ENCODE data around the gene CEP112.
A peak's percentile ranks its signal among the peaks of the same experiment; 100 is the strongest.

The CEP112 gene

DNA sequence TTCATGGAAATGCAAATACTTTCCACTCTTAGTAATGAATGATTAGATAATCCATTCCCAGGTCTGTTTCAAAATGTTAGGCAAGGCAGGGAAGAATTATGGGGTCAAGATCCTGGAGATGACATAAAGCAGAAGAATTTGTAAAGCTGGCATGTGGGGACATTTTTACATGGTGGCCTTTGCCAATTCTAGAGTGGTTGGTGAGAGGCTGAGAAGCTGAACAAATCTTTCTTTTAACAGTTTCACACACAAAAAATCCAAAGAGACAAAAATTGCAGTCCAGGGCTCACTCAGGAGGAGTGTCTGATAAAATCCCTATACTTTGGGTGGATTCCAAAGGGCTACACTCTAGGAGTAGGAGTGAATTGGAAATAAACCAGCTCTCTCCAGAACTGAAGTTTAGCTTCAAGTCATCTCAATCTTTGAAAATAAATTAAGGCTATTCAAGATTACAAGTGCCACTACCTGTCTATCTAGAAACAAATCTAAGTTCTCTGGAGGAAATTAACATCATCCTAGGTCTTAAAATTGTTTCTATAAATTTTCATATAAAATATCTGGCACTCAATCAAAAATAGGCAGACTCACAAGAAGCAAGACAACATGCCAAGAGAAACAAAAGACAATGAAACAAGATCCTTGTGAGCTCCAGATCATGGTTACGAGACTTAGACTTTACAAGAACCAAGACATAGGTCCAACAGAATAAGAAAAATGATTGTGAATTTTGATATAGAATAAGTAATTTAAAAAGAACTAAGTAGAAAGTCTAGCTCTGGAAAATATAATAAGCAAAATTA is 517.5 kb downstream of the CEP112 start:
- Mint-ChIP-seq H3K36me3 (peaks cover 2% of the 10 kb centered on the region), H3K4me1 (ENCODE audit: low read depth) (peaks cover 7% of the 10 kb centered on the region), H3K4me3 (no peak overlapping the region), H3K27me3 (no peaks in the 10 kb centered on the region), H3K9me3 (ENCODE audit: low read depth) (no peaks in the 10 kb centered on the region), H3K27ac (no peak overlapping the region)

- Mint-ChIP-seq H3K27me3 (no peaks in the 10 kb centered on the region), H3K27ac (no peak overlapping the region), H3K36me3 (peaks cover 2% of the 10 kb centered on the region), H3K4me1 (ENCODE audit: low read depth) (no peaks in the 10 kb centered on the region), H3K9me3 (ENCODE audit: low read depth) (no peaks in the 10 kb centered on the region), H3K4me3 (no peak overlapping the region)
These were observed 521.1 kb downstream of the CEP112 start for GRCh38 chr17:65670667-65671371.

GRCh38 chr17:65668211-65668610 is 523.7 kb downstream of the CEP112 start:
- Mint-ChIP-seq H3K4me1 (ENCODE audit: low read depth) (no peaks in the 10 kb centered on the region), H3K4me3 (no peak overlapping the region), H3K27ac (no peak overlapping the region), H3K36me3 (no peaks in the 10 kb centered on the region), H3K27me3 (no peaks in the 10 kb centered on the region), H3K9me3 (ENCODE audit: low read depth) (no peaks in the 10 kb centered on the region)

GRCh38 chr17:65667656-65668055 is 524.3 kb downstream of the CEP112 start:
- no peaks in the 10 kb centered on the region for H3K9me3 Mint-ChIP-seq (ENCODE audit: low read depth)
- no peaks in the 10 kb centered on the region for H3K36me3 Mint-ChIP-seq
- no peaks in the 10 kb centered on the region for H3K4me1 Mint-ChIP-seq (ENCODE audit: low read depth)
- no peak overlapping the region for H3K27ac Mint-ChIP-seq
- H3K27me3 Mint-ChIP-seq: no peaks in the 10 kb centered on the region
- H3K4me3 Mint-ChIP-seq: no peak overlapping the region

- no peaks in the 10 kb centered on the region for H3K9me3 Mint-ChIP-seq (ENCODE audit: low read depth)
- no peaks in the 10 kb centered on the region for H3K4me1 Mint-ChIP-seq (ENCODE audit: low read depth)
- no peak overlapping the region for H3K4me3 Mint-ChIP-seq
- H3K27ac Mint-ChIP-seq: no peak overlapping the region
- no peaks in the 10 kb centered on the region for H3K36me3 Mint-ChIP-seq
- no peaks in the 10 kb centered on the region for H3K27me3 Mint-ChIP-seq
These were observed 525.0 kb downstream of the CEP112 start for GRCh38 chr17:65666876-65667321.

DNA sequence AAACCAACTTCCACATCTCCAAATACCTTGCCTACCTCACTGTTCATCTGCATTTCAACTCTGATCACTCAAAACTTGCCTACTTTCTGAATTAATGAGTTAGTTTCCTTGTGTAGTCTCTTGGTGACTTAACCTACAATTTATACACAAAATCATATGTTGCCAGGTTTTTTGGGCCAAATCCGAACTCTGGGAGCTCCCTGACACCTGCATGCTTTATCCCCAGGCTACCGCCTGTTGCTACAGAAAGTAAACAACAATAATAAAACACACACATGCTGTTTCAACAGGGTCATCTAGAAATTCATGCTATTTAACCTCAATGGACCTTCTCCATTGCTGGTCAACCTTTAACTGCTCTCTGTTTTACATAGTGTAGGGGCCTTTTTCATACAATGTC is 526.0 kb downstream of the CEP112 start:
- H3K4me3 Mint-ChIP-seq: no peak overlapping the region
- H3K4me1 Mint-ChIP-seq (ENCODE audit: low read depth): peaks cover 1% of the 10 kb centered on the region
- H3K27ac Mint-ChIP-seq: no peak overlapping the region
- H3K27me3 Mint-ChIP-seq: no peaks in the 10 kb centered on the region
- no peaks in the 10 kb centered on the region for H3K9me3 Mint-ChIP-seq (ENCODE audit: low read depth)
- no peaks in the 10 kb centered on the region for H3K36me3 Mint-ChIP-seq

GRCh38 chr17:65664696-65665095 is 527.2 kb downstream of the CEP112 start:
- H3K27ac Mint-ChIP-seq: no peak overlapping the region
- H3K36me3 Mint-ChIP-seq: no peaks in the 10 kb centered on the region
- H3K4me3 Mint-ChIP-seq: no peak overlapping the region
- no peaks in the 10 kb centered on the region for H3K27me3 Mint-ChIP-seq
- peaks cover 7% of the 10 kb centered on the region for H3K4me1 Mint-ChIP-seq (ENCODE audit: low read depth)
- H3K9me3 Mint-ChIP-seq (ENCODE audit: low read depth): no peaks in the 10 kb centered on the region

GRCh38 chr17:65664266-65664665 is 527.7 kb downstream of the CEP112 start:
- Mint-ChIP-seq H3K27ac (no peak overlapping the region), H3K27me3 (no peaks in the 10 kb centered on the region), H3K9me3 (ENCODE audit: low read depth) (no peaks in the 10 kb centered on the region), H3K4me1 (ENCODE audit: low read depth) (peaks cover 8% of the 10 kb centered on the region), H3K36me3 (no peaks in the 10 kb centered on the region), H3K4me3 (no peak overlapping the region)

DNA sequence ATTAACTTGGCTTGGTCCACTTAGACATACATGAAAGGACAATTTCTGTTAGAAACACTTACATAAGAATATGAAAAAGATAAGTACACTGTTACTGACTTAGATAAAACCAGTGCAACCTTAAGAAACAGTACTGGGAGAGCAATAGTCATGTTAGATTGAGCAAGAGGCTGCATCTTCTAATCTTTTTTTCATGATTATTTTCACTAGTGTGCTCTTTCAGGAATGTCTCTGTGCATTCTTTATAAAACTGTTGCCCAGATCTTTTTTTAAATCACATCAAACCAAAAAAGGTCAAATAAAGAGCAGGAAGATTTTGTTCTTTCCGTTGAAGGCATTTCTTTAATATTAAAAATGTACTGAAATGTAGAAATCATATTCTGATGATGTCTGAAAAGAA is 529.7 kb downstream of the CEP112 start:
- H3K36me3 Mint-ChIP-seq: no peaks in the 10 kb centered on the region
- H3K27me3 Mint-ChIP-seq: no peaks in the 10 kb centered on the region
- peaks cover 10% of the 10 kb centered on the region for H3K4me1 Mint-ChIP-seq (ENCODE audit: low read depth)
- no peak overlapping the region for H3K27ac Mint-ChIP-seq
- H3K9me3 Mint-ChIP-seq (ENCODE audit: low read depth): no peaks in the 10 kb centered on the region
- no peak overlapping the region for H3K4me3 Mint-ChIP-seq

GRCh38 chr17:65660947-65661346 is 531.0 kb downstream of the CEP112 start:
- H3K36me3 Mint-ChIP-seq: no peaks in the 10 kb centered on the region
- no peak overlapping the region for H3K27ac Mint-ChIP-seq
- H3K27me3 Mint-ChIP-seq: no peaks in the 10 kb centered on the region
- H3K9me3 Mint-ChIP-seq (ENCODE audit: low read depth): no peaks in the 10 kb centered on the region
- no peak overlapping the region for H3K4me3 Mint-ChIP-seq
- peaks cover 17% of the 10 kb centered on the region for H3K4me1 Mint-ChIP-seq (ENCODE audit: low read depth)

DNA sequence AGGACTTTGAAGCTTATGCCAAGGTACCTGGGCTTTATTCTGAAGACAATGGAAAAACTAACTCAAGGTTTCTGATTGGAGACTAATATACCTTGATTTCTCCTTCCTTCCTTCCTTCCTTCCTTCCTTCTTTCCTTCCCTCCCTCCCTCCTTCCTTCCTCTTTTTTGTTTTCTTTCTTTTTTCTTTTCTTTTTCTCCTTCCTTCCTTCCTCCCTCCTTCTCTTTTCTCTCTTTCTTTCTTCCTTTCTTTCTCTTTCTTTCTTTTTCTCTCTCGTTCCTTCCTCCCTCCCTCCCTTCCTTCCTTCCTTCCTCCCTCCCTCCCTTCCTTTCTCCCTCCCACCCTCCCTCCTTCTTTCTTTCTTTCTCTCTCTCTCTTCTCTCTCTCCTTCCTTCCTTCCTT is 531.9 kb downstream of the CEP112 start:
- Mint-ChIP-seq H3K4me1 (ENCODE audit: low read depth) (peaks cover 17% of the 10 kb centered on the region), H3K27ac (no peak overlapping the region), H3K9me3 (ENCODE audit: low read depth) (no peaks in the 10 kb centered on the region), H3K27me3 (no peaks in the 10 kb centered on the region), H3K4me3 (no peak overlapping the region), H3K36me3 (no peaks in the 10 kb centered on the region)

DNA sequence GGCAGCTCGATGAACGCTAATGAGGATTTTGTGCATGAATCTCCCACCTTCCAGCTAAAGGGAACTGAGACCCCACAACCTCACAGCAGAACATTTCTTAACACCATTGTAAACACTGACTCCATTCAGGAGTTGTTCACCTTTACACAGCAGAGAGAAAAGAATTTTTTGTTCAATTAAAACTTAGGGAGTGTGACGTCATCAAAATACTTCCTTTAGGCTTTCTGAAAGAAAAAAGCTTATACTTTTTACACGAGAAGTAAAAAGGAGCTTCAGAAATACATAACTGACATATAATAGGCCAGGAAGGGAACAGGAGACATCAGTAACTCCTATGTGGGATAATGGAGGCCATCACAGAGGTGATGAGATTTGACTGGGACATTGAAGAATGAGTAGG is 532.4 kb downstream of the CEP112 start:
- Mint-ChIP-seq H3K27me3 (no peaks in the 10 kb centered on the region), H3K4me3 (no peak overlapping the region), H3K4me1 (ENCODE audit: low read depth) (peaks cover 17% of the 10 kb centered on the region), H3K36me3 (no peaks in the 10 kb centered on the region), H3K27ac (no peak overlapping the region), H3K9me3 (ENCODE audit: low read depth) (no peaks in the 10 kb centered on the region)

GRCh38 chr17:65657251-65657828 is 534.6 kb downstream of the CEP112 start:
- H3K4me1 Mint-ChIP-seq (ENCODE audit: low read depth): peaks cover 17% of the 10 kb centered on the region
- H3K9me3 Mint-ChIP-seq (ENCODE audit: low read depth): no peaks in the 10 kb centered on the region
- no peaks in the 10 kb centered on the region for H3K27me3 Mint-ChIP-seq
- H3K36me3 Mint-ChIP-seq: no peaks in the 10 kb centered on the region
- peak overlapping the region; percentile 51 for H3K27ac Mint-ChIP-seq
- no peak overlapping the region for H3K4me3 Mint-ChIP-seq

GRCh38 chr17:65656390-65657250 is 535.3 kb downstream of the CEP112 start:
- Mint-ChIP-seq H3K27me3 (no peaks in the 10 kb centered on the region), H3K4me1 (ENCODE audit: low read depth) (peaks cover 17% of the 10 kb centered on the region), H3K4me3 (no peak overlapping the region), H3K9me3 (ENCODE audit: low read depth) (no peaks in the 10 kb centered on the region), H3K27ac (peak overlapping the region; percentile 51), H3K36me3 (peaks cover 3% of the 10 kb centered on the region)

- Mint-ChIP-seq H3K4me3 (no peak overlapping the region), H3K9me3 (ENCODE audit: low read depth) (no peaks in the 10 kb centered on the region), H3K27ac (no peak overlapping the region), H3K4me1 (ENCODE audit: low read depth) (peaks cover 14% of the 10 kb centered on the region), H3K27me3 (no peaks in the 10 kb centered on the region), H3K36me3 (peaks cover 3% of the 10 kb centered on the region)
These were observed 536.2 kb downstream of the CEP112 start for GRCh38 chr17:65655706-65656105.
